Measurements from ENCODE around the gene RNASET2. TPM values are rescaled to one million over a fixed set of nuclear protein-coding genes. Genes with fewer than 3 reads are reported as not detected.

The RNASET2 gene
- total and polyA plus RNA-seq, 2 experiments from 2014 or later, result 144 to 266 TPM

GRCh38 chr6:166970091-166970490 is 13.7 kb upstream of the RNASET2 start:
- Histone ChIP-seq H3K27me3 (no peaks in the 10 kb centered on the region), H3K9me3 (ENCODE audit: low read depth) (no peaks in the 10 kb centered on the region), H3K4me2 (no peak overlapping the region), H3K36me3 (replicated peaks; ENCODE audit: insufficient read depth, low read depth) (no peaks in the 10 kb centered on the region), H4K20me1 (ENCODE audit: insufficient read depth, poor library complexity, severe bottlenecking) (no peaks in the 10 kb centered on the region), H3K9me2 (replicated peaks; ENCODE audit: insufficient read depth) (no peaks in the 10 kb centered on the region), H3K4me3 (no peak overlapping the region), H3K79me2 (no peaks in the 10 kb centered on the region), H3K4me1 (ENCODE audit: insufficient read depth) (no peaks in the 10 kb centered on the region), H2AFZ (no peak overlapping the region), H3K27ac (no peak overlapping the region)
- DNase-seq (ENCODE audit: low spot score), result no peak
- TF ChIP-seq EZH2 (IDR thresholded peaks at IDR 0.05; ENCODE audit: borderline replicate concordance) (no peak), EZH2phosphoT487 (IDR thresholded peaks at IDR 0.05; ENCODE audit: low read depth, severe bottlenecking, unreplicated experiment) (no peak), CTCF (IDR thresholded peaks at IDR 0.05; ENCODE audit: poor library complexity) (no peak)

- H3K27me3 ChIP-seq, result no peaks in the 10 kb centered on the region
- H3K9me3 ChIP-seq (ENCODE audit: low read depth), result no peaks in the 10 kb centered on the region
- H3K79me2 ChIP-seq, result no peaks in the 10 kb centered on the region
- no peaks in the 10 kb centered on the region for H3K9me2 ChIP-seq (replicated peaks; ENCODE audit: insufficient read depth)
- no peak overlapping the region for H3K4me2 ChIP-seq
- TF ChIP-seq EZH2 (IDR thresholded peaks at IDR 0.05; ENCODE audit: borderline replicate concordance), result no peak
- TF ChIP-seq CTCF (IDR thresholded peaks at IDR 0.05; ENCODE audit: poor library complexity), result no peak
- TF ChIP-seq EZH2phosphoT487 (IDR thresholded peaks at IDR 0.05; ENCODE audit: low read depth, severe bottlenecking, unreplicated experiment), result no peak
- no peak for DNase-seq (ENCODE audit: low spot score)
- no peak overlapping the region for H2AFZ ChIP-seq
- no peak overlapping the region for H3K4me3 ChIP-seq
- H3K36me3 ChIP-seq (replicated peaks; ENCODE audit: insufficient read depth, low read depth), result no peaks in the 10 kb centered on the region
- no peaks in the 10 kb centered on the region for H4K20me1 ChIP-seq (ENCODE audit: insufficient read depth, poor library complexity, severe bottlenecking)
- no peak overlapping the region for H3K27ac ChIP-seq
- H3K4me1 ChIP-seq (ENCODE audit: insufficient read depth), result no peaks in the 10 kb centered on the region
- 67% methylated on average over 8 of the region's 8 CpGs for WGBS (ENCODE audit: low lambda C conversion rate, missing lambda C conversion rate)
These were observed 13.1 kb upstream of the RNASET2 start for GRCh38 chr6:166969390-166970002.

GRCh38 chr6:166966268-166966667 is 9.9 kb upstream of the RNASET2 start:
- Histone ChIP-seq H3K79me2 (no peaks in the 10 kb centered on the region), H3K4me1 (ENCODE audit: insufficient read depth) (no peaks in the 10 kb centered on the region), H3K27ac (no peak overlapping the region), H4K20me1 (ENCODE audit: insufficient read depth, poor library complexity, severe bottlenecking) (no peaks in the 10 kb centered on the region), H3K4me3 (no peak overlapping the region), H3K9me3 (ENCODE audit: low read depth) (no peaks in the 10 kb centered on the region), H3K4me2 (no peak overlapping the region), H3K36me3 (replicated peaks; ENCODE audit: insufficient read depth, low read depth) (no peaks in the 10 kb centered on the region), H3K27me3 (no peaks in the 10 kb centered on the region), H3K9me2 (replicated peaks; ENCODE audit: insufficient read depth) (no peaks in the 10 kb centered on the region), H2AFZ (no peak overlapping the region)
- WGBS (ENCODE audit: low lambda C conversion rate, missing lambda C conversion rate), result 98% methylated on average over 2 of the region's 2 CpGs
- TF ChIP-seq EZH2phosphoT487 (IDR thresholded peaks at IDR 0.05; ENCODE audit: low read depth, severe bottlenecking, unreplicated experiment) (no peak), EZH2 (IDR thresholded peaks at IDR 0.05; ENCODE audit: borderline replicate concordance) (no peak), CTCF (IDR thresholded peaks at IDR 0.05; ENCODE audit: poor library complexity) (no peak)
- DNase-seq (ENCODE audit: low spot score), result no peak

GRCh38 chr6:166960609-166960978 is 4.2 kb upstream of the RNASET2 start:
- DNase-seq (ENCODE audit: low spot score), result no peak
- Histone ChIP-seq H3K4me3 (no peak overlapping the region), H3K27ac (no peak overlapping the region), H3K79me2 (peaks cover 4% of the 10 kb centered on the region), H3K27me3 (no peaks in the 10 kb centered on the region), H4K20me1 (ENCODE audit: insufficient read depth, poor library complexity, severe bottlenecking) (no peaks in the 10 kb centered on the region), H2AFZ (no peak overlapping the region), H3K4me1 (ENCODE audit: insufficient read depth) (no peaks in the 10 kb centered on the region), H3K9me3 (ENCODE audit: low read depth) (no peaks in the 10 kb centered on the region), H3K9me2 (replicated peaks; ENCODE audit: insufficient read depth) (no peaks in the 10 kb centered on the region), H3K36me3 (replicated peaks; ENCODE audit: insufficient read depth, low read depth) (no peaks in the 10 kb centered on the region), H3K4me2 (no peak overlapping the region)
- 98% methylated on average over 3 of the region's 3 CpGs for WGBS (ENCODE audit: low lambda C conversion rate, missing lambda C conversion rate)
- no peak for TF ChIP-seq EZH2 (IDR thresholded peaks at IDR 0.05; ENCODE audit: borderline replicate concordance)
- TF ChIP-seq CTCF (IDR thresholded peaks at IDR 0.05; ENCODE audit: poor library complexity), result no peak
- TF ChIP-seq EZH2phosphoT487 (IDR thresholded peaks at IDR 0.05; ENCODE audit: low read depth, severe bottlenecking, unreplicated experiment), result no peak

Measured in hepatocyte (in vitro differentiated cells).